MG63 (cell line): ENCODE results near the gene GLI3. TPM values are rescaled to one million over a fixed set of nuclear protein-coding genes. Genes with fewer than 3 reads are reported as not detected.
"Not testable (repeated sequence)": the region's sequence is repeated elsewhere in the genome, so short reads cannot be mapped to it uniquely, and the experiment has no call there.

Experiments
- DNase-seq: peaks from one replicate; pipeline ENCODE4 v3.0.0-alpha.2; 2020
- H3K27me3 ChIP-seq: fragments of 250-450 bp; sonication (Bioruptor Pico); 2 replicates; pipeline ENCODE4 v1.5.1; 2020; ENCODE audit warnings: mild to moderate bottlenecking, moderate library complexity
- H3K36me3 ChIP-seq: fragments of 250-450 bp; sonication (Bioruptor Pico); 2 replicates; pipeline ENCODE4 v1.5.1; 2020; ENCODE audit warnings: mild to moderate bottlenecking, moderate library complexity
- H3K4me3 ChIP-seq: fragments of 250-450 bp; sonication (Bioruptor Pico); 2 replicates; pipeline ENCODE4 v1.5.1; 2020; ENCODE audit warnings: mild to moderate bottlenecking, moderate library complexity
- H3K9me3 ChIP-seq: fragments of 250-450 bp; sonication (Bioruptor Pico); 2 replicates; pipeline ENCODE4 v1.5.1; 2020; ENCODE audit warnings: mild to moderate bottlenecking, moderate library complexity
- total RNA-seq: library from RNA; depleted of rRNA; stranded (reverse); fragments of >200 nt; shearing (Covaris generic); gene quantifications from 2 replicates; pipeline ENCODE4 v1.2.3, GENCODE V29; 2014; ENCODE audit warnings: low replicate concordance

GLI3 gene
- total RNA-seq, 1 experiment from 2014 or later, result 0.59 TPM

DNA sequence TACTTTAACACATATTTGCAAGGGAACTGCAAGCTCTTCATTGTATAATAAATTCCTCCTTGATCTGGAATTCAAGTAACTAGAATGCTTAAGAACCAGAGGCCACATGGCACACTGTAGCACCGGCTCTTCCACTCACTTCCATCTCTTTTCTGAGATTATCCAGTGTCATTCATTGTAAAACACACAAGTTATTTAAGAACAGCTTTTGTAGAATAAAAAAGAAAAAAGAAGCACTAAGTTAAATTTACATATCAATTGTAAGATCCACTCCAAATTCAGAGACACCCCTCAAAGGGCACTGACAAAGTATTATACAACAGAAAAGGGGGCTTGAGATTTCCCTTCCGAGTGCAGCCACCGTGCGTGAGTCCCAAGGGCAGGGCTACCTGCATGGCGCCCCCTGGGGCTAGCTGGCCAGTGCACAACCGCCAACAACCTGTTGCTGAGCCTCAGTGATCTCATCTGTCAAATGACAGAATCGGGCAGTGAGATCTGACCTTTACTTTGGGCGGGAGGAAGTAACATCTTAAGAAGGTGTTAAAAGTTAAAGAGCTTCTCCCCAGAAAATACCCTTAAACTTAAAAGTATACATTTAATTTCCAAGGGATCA lies 12.5 kb downstream of the GLI3 start:
- Histone ChIP-seq H3K9me3 (no peaks in the 10 kb centered on the region), H3K36me3 (no peaks in the 10 kb centered on the region; the same call in 1 of the 2 replicates), H3K27me3 (no peaks in the 10 kb centered on the region), H3K4me3 (no peak overlapping the region)
- no peak for DNase-seq

DNA sequence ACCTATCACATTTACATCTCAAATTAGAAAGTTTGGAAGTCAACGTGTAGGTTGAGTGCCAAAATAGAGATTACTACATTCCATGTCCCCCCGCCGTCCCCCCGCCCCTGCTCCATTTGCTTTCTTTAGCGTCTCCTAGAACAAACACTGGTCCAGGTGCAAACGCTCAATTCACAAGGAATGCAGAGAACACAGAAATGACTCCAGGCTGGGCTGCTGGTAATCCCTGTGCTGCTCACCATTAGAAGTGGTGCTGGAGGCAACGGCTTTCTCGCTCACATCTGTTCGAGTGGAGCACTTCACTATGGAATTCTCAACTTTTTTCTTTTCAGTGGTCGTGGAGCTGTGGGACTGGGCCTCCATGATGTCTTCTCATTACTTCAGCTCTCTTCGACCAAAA lies 14.1 kb downstream of the GLI3 start:
- Histone ChIP-seq H3K27me3 (no peaks in the 10 kb centered on the region), H3K9me3 (no peaks in the 10 kb centered on the region), H3K36me3 (no peaks in the 10 kb centered on the region; the same call in 1 of the 2 replicates), H3K4me3 (no peak overlapping the region)
- no peak for DNase-seq

DNA sequence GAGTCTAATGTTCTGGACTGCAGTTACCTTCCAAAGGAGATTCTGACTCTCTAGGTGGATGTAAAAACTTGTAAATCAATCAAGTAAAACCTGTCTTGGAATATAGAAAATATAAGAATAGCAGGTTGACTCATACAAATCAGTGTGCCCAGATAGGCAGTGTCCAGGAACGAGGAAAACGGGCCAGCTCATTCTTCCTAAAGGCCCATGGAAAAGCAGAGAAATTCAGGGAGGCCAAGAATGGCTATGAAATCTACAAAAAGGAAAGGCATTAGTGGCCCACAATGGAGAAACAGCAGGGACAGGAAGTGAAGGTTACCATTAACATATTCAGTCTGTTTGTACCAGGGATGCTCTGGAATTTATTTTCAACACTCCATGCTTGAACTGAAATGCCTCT lies 14.9 kb downstream of the GLI3 start:
- H3K4me3 ChIP-seq, result no peak overlapping the region
- H3K36me3 ChIP-seq, result no peaks in the 10 kb centered on the region; the same call in 1 of the 2 replicates
- no peaks in the 10 kb centered on the region for H3K27me3 ChIP-seq
- no peak for DNase-seq
- no peaks in the 10 kb centered on the region for H3K9me3 ChIP-seq

DNA sequence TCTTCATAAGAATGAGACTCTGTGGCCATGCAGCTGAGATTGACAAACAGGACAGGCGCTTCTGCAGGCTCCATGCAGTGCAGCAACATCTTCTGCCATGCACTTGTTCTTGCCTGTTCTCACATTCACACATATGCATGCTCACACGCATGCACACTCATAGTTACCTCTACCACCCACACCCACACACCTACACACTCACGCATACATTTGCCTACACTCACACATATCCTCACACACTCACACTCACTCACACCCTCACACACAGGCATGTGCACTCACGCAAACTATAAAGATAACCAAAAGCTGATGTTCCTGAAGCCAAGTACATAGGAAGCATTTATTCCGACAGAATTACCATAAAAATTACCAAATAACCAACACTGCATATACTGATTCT lies 15.7 kb downstream of the GLI3 start:
- Histone ChIP-seq H3K36me3 (no peaks in the 10 kb centered on the region; the same call in 1 of the 2 replicates), H3K27me3 (no peaks in the 10 kb centered on the region)
- no peak for DNase-seq

GRCh38 chr7:42219447-42219846 lies 17.6 kb downstream of the GLI3 start:
- H3K27me3 ChIP-seq, result no peaks in the 10 kb centered on the region
- no peaks in the 10 kb centered on the region; the same call in 1 of the 2 replicates for H3K36me3 ChIP-seq
- H3K4me3 ChIP-seq, result no peak overlapping the region
- no peaks in the 10 kb centered on the region for H3K9me3 ChIP-seq
- DNase-seq, result no peak

More for the DNA sequence above, 15.7 kb downstream of the GLI3 start:
- no peaks in the 10 kb centered on the region for H3K9me3 ChIP-seq
- no peak overlapping the region for H3K4me3 ChIP-seq

DNA sequence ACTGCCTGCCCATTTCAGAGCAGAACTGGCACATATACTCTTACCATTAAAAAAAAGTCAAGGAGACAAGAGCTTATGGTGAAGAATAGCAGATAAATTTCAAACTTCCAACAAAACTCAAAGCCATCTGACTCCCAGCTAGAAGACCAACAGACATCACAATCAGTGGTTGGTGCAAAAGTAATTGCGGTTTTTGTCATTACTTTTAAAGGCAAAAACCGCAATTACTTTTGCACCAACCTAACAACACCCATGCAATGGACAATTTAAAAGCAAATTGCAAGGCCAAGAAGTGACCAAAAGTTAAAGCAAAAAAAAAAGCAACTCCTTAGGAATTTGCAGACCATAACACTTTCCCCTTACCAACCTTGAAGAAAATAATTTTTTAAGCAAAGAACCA lies 18.8 kb downstream of the GLI3 start:
- H3K36me3 ChIP-seq, result no peaks in the 10 kb centered on the region; the same call in 1 of the 2 replicates
- no peak for DNase-seq
- H3K27me3 ChIP-seq, result no peaks in the 10 kb centered on the region
- no peaks in the 10 kb centered on the region for H3K9me3 ChIP-seq
- H3K4me3 ChIP-seq, result no peak overlapping the region

- no peak for DNase-seq
- no peak overlapping the region for H3K4me3 ChIP-seq
- no peaks in the 10 kb centered on the region for H3K27me3 ChIP-seq
- no peaks in the 10 kb centered on the region for H3K9me3 ChIP-seq
- no peaks in the 10 kb centered on the region; the same call in 1 of the 2 replicates for H3K36me3 ChIP-seq
Observed at GRCh38 chr7:42217548-42217947, 19.5 kb downstream of the GLI3 start.

GRCh38 chr7:42217053-42217452 lies 20.0 kb downstream of the GLI3 start:
- H3K27me3 ChIP-seq, result no peaks in the 10 kb centered on the region
- H3K9me3 ChIP-seq, result no peaks in the 10 kb centered on the region
- no peak for DNase-seq
- H3K4me3 ChIP-seq, result no peak overlapping the region
- no peaks in the 10 kb centered on the region; the same call in 1 of the 2 replicates for H3K36me3 ChIP-seq

DNA sequence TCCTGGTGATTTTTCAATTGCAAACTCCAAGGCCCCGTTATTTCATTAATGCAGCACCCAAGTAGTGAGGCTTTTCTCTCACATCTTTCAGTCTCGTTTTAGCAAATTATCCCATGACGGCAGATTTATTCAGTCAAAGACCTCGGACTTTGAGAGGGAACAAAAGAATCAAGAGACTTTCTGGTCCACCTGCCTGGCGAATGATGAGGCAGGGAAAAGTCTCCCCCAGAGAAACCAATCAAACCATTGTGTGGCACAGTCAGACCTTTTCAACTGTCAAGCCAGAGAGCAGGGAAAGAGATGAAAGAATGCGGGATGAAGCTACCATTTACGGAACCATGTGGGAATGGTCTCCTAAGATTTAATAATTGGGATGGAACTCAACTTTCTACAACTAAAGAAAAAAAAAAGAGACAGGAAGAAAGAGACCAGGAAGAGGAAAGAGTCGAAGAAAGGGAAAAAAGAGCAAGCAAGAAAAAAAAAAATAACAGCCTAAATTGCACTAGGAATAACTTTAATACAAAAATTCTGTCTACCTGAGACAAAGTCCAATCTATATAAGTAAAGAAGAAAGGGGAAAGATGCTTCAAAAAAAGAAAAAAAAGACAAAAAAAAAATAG lies 22.8 kb downstream of the GLI3 start:
- Histone ChIP-seq H3K27me3 (no peaks in the 10 kb centered on the region), H3K4me3 (no peak overlapping the region)

DNA sequence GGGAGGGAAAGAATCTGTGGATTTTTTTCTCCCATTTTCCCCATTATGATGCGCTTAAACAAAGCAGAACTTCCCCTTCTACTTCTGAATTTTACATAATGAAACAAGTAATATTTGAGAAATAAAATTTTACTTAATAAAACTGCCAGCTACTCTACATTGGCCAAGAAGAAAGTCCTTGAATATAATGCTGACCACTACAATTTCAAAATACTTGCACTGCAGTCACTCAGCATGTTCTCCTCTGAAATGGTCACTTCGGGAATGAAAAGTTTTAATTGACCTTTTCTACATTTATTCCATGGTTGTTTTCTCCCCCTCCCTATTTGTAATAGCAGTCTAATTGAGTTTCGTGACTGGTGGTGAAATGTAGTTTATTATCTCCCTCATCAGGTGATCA lies 23.9 kb downstream of the GLI3 start:
- DNase-seq, result no peak

More for the DNA sequence above, 22.8 kb downstream of the GLI3 start:
- DNase-seq, result no peak
- H3K9me3 ChIP-seq, result no peaks in the 10 kb centered on the region
- no peaks in the 10 kb centered on the region for H3K36me3 ChIP-seq

GRCh38 chr7:42212541-42213090 lies 24.4 kb downstream of the GLI3 start:
- Histone ChIP-seq H3K9me3 (no peaks in the 10 kb centered on the region), H3K36me3 (no peaks in the 10 kb centered on the region), H3K4me3 (no peak overlapping the region), H3K27me3 (no peaks in the 10 kb centered on the region)
- DNase-seq, result no peak

More for the DNA sequence above, 23.9 kb downstream of the GLI3 start:
- no peaks in the 10 kb centered on the region for H3K9me3 ChIP-seq
- H3K27me3 ChIP-seq, result no peaks in the 10 kb centered on the region
- no peak overlapping the region for H3K4me3 ChIP-seq
- H3K36me3 ChIP-seq, result no peaks in the 10 kb centered on the region

GRCh38 chr7:42211938-42212337 lies 25.1 kb downstream of the GLI3 start:
- H3K36me3 ChIP-seq, result no peaks in the 10 kb centered on the region
- no peaks in the 10 kb centered on the region for H3K27me3 ChIP-seq
- no peaks in the 10 kb centered on the region for H3K9me3 ChIP-seq
- H3K4me3 ChIP-seq, result no peak overlapping the region
- no peak for DNase-seq

DNA sequence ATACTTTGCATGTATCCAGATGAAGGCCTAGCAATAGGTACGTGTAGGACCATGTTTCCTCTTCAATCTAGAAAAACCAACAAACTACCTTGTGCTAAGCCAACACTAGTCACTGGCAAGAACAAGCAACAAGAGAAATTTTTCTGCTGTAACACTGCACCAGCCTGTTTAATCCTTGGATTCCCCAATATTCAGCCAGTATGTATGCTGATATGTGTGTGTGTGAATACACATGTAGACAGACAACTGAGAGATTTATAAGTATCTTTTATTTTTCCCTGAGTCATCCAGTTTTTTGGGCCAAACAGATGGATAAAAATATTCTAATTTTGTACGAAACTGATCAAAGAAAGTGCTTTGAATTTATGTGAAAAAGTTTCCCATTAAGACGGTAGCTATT lies 26.2 kb downstream of the GLI3 start:
- Histone ChIP-seq H3K9me3 (no peaks in the 10 kb centered on the region), H3K27me3 (no peaks in the 10 kb centered on the region), H3K4me3 (no peak overlapping the region), H3K36me3 (no peaks in the 10 kb centered on the region)
- no peak for DNase-seq

- DNase-seq, result no peak
Observed at GRCh38 chr7:42210333-42210732, 26.7 kb downstream of the GLI3 start.

DNA sequence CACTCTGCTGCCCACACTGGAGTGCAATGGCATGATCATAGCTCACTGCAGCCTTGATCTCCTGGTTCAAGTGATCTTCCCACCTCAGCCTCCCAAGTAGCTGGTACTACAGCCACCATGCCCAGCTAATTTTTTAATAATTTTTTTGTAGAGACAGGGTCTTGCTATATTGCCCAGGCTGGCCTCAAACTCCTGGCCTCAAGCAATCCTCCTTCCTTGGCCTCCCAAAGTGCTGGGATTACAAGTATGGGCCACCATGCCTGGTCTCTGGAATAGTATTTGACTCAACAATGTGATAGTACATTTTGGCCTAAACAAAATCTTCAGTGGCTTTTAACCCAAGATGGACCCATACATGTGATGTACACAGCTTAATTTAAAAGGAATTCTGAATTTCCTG lies 27.9 kb downstream of the GLI3 start:
- H3K4me3 ChIP-seq, H3K9me3 ChIP-seq, DNase-seq, H3K27me3 ChIP-seq, H3K36me3 ChIP-seq: not testable (repeated sequence)

More at GRCh38 chr7:42210333-42210732, 26.7 kb downstream of the GLI3 start:
- H3K27me3 ChIP-seq, result no peaks in the 10 kb centered on the region
- no peak overlapping the region for H3K4me3 ChIP-seq
- H3K36me3 ChIP-seq, result no peaks in the 10 kb centered on the region
- no peaks in the 10 kb centered on the region for H3K9me3 ChIP-seq

GRCh38 chr7:42208572-42208971 lies 28.4 kb downstream of the GLI3 start:
- Histone ChIP-seq H3K9me3 (no peaks in the 10 kb centered on the region), H3K27me3 (no peaks in the 10 kb centered on the region), H3K36me3 (no peaks in the 10 kb centered on the region), H3K4me3 (no peak overlapping the region)
- no peak for DNase-seq

GRCh38 chr7:42207420-42207819 lies 29.6 kb downstream of the GLI3 start:
- no peak overlapping the region for H3K4me3 ChIP-seq
- no peaks in the 10 kb centered on the region for H3K9me3 ChIP-seq
- no peaks in the 10 kb centered on the region for H3K27me3 ChIP-seq
- DNase-seq, result no peak
- no peaks in the 10 kb centered on the region for H3K36me3 ChIP-seq

- no peak for DNase-seq
- Histone ChIP-seq H3K9me3 (no peaks in the 10 kb centered on the region), H3K36me3 (no peaks in the 10 kb centered on the region)
Observed at GRCh38 chr7:42203336-42203735, 33.7 kb downstream of the GLI3 start.

More at GRCh38 chr7:42203336-42203735, 33.7 kb downstream of the GLI3 start:
- Histone ChIP-seq H3K27me3 (no peaks in the 10 kb centered on the region), H3K4me3 (no peak overlapping the region)
